Measurements from ENCODE around the gene TCF7. TPM values are rescaled to one million over a fixed set of nuclear protein-coding genes. Genes with fewer than 3 reads are reported as not detected.
A peak's percentile ranks its signal among the peaks of the same experiment; 100 is the strongest.

The TCF7 gene
- total and polyA plus RNA-seq, 2 of the 13 experiments (the other 11 are each of a cell fraction or from before 2014, with no cell fraction given) = 6.3 to 6.8 TPM

DNA sequence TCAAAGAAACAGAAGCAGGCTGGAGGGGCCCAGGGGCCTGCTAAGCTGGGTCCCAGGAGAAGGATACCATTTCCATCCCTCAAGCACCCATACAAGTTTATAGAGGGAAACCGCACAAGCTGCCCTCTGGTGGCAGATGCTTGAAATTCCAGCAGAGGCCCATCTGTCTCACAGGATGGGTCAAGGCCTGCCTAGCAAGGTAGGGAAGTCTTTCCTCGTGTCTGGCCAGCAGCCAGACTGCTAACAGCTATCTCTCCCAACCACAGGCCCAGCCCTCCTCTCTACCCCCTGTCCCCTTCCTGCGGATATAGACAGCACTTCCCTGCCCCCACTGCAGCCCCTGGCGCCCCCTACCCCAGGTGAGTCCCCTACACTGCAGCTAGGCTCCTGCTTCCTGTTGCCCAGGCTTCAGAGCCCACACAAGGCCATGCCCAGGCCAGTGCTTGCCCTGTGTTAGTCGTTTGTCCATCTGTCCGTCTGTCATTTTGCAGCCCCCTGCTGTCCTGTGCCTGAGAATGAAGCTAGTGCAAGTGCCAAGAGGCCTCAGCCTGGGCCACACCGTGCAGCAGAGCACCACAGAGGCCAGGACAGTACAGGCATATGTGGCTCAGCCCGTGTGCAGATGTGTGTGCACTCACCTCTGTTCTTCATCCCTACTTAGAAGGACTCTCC is 26.2 kb downstream of the TCF7 start (continued):
- TF ChIP-seq, protein P1, sequence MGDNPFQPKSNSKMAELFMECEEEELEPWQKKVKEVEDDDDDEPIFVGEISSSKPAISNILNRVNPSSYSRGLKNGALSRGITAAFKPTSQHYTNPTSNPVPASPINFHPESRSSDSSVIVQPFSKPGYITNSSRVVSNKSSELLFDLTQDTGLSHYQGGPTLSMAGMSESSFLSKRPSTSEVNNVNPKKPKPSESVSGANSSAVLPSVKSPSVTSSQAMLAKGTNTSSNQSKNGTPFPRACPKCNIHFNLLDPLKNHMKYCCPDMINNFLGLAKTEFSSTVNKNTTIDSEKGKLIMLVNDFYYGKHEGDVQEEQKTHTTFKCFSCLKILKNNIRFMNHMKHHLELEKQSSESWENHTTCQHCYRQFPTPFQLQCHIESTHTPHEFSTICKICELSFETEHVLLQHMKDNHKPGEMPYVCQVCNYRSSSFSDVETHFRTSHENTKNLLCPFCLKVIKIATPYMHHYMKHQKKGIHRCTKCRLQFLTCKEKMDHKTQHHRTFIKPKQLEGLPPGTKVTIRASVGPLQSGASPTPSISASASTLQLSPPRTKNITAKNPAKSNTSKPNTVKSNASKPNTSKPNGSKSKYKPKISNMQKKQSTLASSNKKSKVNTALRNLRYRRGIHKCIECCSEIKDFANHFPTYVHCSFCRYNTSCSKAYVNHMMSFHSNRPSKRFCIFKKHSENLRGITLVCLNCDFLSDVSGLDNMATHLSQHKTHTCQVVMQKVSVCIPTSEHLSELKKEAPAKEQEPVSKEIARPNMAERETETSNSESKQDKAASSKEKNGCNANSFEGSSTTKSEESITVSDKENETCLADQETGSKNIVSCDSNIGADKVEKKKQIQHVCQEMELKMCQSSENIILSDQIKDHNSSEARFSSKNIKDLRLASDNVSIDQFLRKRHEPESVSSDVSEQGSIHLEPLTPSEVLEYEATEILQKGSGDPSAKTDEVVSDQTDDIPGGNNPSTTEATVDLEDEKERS (CRISPR knock-in tag; IDR thresholded peaks at IDR 0.05) = no peak
- TF ChIP-seq CENPX (CRISPR knock-in tag; IDR thresholded peaks at IDR 0.05) (no peak), ZNF292 (CRISPR knock-in tag; IDR thresholded peaks at IDR 0.05; ENCODE audit: borderline replicate concordance, low read depth) (0 out of 2 replicates have a peak, but pooled peaks have one; percentile 9), ZFY (CRISPR knock-in tag; IDR thresholded peaks at IDR 0.05) (peak; percentile 60), ZNF629 (CRISPR knock-in tag; conservative IDR thresholded peaks at IDR 0.05) (no peak), ZNF333 (CRISPR knock-in tag; IDR thresholded peaks at IDR 0.05; ENCODE audit: borderline replicate concordance) (no peak), MED13 (CRISPR knock-in tag; IDR thresholded peaks at IDR 0.05) (peak; percentile 6; the same call in 1 of the 2 replicates), POLR2G (IDR thresholded peaks at IDR 0.05; ENCODE audit: low read depth, low read length) (no peak), ZNF331 (CRISPR knock-in tag; IDR thresholded peaks at IDR 0.05) (peak; percentile 19; the same call in 1 of the 2 replicates), ZNF781 (CRISPR knock-in tag; IDR thresholded peaks at IDR 0.05; ENCODE audit: borderline replicate concordance, not compliant biosample characterization) (no peak), SMC3 (IDR thresholded peaks at IDR 0.05; ENCODE audit: low read length) (peak; percentile 95), RXRB (CRISPR knock-in tag; IDR thresholded peaks at IDR 0.05; ENCODE audit: borderline replicate concordance) (0 out of 2 replicates have a peak, but pooled peaks have one; percentile 32)
- TF ChIP-seq, protein P2, sequence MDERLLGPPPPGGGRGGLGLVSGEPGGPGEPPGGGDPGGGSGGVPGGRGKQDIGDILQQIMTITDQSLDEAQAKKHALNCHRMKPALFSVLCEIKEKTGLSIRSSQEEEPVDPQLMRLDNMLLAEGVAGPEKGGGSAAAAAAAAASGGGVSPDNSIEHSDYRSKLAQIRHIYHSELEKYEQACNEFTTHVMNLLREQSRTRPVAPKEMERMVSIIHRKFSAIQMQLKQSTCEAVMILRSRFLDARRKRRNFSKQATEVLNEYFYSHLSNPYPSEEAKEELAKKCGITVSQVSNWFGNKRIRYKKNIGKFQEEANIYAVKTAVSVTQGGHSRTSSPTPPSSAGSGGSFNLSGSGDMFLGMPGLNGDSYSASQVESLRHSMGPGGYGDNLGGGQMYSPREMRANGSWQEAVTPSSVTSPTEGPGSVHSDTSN (CRISPR knock-in tag; IDR thresholded peaks at IDR 0.05) = no peak
- TF ChIP-seq, protein P3, sequence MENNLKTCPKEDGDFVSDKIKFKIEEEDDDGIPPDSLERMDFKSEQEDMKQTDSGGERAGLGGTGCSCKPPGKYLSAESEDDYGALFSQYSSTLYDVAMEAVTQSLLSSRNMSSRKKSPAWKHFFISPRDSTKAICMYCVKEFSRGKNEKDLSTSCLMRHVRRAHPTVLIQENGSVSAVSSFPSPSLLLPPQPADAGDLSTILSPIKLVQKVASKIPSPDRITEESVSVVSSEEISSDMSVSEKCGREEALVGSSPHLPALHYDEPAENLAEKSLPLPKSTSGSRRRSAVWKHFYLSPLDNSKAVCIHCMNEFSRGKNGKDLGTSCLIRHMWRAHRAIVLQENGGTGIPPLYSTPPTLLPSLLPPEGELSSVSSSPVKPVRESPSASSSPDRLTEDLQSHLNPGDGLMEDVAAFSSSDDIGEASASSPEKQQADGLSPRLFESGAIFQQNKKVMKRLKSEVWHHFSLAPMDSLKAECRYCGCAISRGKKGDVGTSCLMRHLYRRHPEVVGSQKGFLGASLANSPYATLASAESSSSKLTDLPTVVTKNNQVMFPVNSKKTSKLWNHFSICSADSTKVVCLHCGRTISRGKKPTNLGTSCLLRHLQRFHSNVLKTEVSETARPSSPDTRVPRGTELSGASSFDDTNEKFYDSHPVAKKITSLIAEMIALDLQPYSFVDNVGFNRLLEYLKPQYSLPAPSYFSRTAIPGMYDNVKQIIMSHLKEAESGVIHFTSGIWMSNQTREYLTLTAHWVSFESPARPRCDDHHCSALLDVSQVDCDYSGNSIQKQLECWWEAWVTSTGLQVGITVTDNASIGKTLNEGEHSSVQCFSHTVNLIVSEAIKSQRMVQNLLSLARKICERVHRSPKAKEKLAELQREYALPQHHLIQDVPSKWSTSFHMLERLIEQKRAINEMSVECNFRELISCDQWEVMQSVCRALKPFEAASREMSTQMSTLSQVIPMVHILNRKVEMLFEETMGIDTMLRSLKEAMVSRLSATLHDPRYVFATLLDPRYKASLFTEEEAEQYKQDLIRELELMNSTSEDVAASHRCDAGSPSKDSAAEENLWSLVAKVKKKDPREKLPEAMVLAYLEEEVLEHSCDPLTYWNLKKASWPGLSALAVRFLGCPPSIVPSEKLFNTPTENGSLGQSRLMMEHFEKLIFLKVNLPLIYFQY (CRISPR knock-in tag; IDR thresholded peaks at IDR 0.05; ENCODE audit: borderline replicate concordance) = peak; percentile 68
- TF ChIP-seq, protein P4, sequence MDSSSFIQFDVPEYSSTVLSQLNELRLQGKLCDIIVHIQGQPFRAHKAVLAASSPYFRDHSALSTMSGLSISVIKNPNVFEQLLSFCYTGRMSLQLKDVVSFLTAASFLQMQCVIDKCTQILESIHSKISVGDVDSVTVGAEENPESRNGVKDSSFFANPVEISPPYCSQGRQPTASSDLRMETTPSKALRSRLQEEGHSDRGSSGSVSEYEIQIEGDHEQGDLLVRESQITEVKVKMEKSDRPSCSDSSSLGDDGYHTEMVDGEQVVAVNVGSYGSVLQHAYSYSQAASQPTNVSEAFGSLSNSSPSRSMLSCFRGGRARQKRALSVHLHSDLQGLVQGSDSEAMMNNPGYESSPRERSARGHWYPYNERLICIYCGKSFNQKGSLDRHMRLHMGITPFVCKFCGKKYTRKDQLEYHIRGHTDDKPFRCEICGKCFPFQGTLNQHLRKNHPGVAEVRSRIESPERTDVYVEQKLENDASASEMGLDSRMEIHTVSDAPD (CRISPR knock-in tag; IDR thresholded peaks at IDR 0.05) = no peak
- TF ChIP-seq, protein P5, sequence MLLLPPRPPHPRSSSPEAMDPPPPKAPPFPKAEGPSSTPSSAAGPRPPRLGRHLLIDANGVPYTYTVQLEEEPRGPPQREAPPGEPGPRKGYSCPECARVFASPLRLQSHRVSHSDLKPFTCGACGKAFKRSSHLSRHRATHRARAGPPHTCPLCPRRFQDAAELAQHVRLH (CRISPR knock-in tag; IDR thresholded peaks at IDR 0.05; ENCODE audit: borderline replicate concordance, low read depth) = no peak
- TF ChIP-seq, protein P6, sequence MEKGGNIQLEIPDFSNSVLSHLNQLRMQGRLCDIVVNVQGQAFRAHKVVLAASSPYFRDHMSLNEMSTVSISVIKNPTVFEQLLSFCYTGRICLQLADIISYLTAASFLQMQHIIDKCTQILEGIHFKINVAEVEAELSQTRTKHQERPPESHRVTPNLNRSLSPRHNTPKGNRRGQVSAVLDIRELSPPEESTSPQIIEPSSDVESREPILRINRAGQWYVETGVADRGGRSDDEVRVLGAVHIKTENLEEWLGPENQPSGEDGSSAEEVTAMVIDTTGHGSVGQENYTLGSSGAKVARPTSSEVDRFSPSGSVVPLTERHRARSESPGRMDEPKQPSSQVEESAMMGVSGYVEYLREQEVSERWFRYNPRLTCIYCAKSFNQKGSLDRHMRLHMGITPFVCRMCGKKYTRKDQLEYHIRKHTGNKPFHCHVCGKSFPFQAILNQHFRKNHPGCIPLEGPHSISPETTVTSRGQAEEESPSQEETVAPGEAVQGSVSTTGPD (CRISPR knock-in tag; IDR thresholded peaks at IDR 0.05) = no peak

All from HepG2 (cell line).